ENCODE data around the gene CLPSL1. TPM values are rescaled to one million over a fixed set of nuclear protein-coding genes. Genes with fewer than 3 reads are reported as not detected.

Gene CLPSL1
- total RNA-seq, 2 donors from 2014 or later: not detected

- DNase-seq (ENCODE audit: low spot score): no peak
- Histone ChIP-seq H3K4me1 (ENCODE audit: control insufficient read depth in 1 of 2, low read depth in 2 of 2) (no peaks in the 10 kb centered on the region), H3K27me3 (replicated peaks; ENCODE audit: insufficient read depth) (no peaks in the 10 kb centered on the region), H3K9me3 (no peaks in the 10 kb centered on the region), H3K36me3 (no peaks in the 10 kb centered on the region), H3K4me3 (no peak overlapping the region), H3K27ac (no peak overlapping the region)
- TF ChIP-seq, protein P1, sequence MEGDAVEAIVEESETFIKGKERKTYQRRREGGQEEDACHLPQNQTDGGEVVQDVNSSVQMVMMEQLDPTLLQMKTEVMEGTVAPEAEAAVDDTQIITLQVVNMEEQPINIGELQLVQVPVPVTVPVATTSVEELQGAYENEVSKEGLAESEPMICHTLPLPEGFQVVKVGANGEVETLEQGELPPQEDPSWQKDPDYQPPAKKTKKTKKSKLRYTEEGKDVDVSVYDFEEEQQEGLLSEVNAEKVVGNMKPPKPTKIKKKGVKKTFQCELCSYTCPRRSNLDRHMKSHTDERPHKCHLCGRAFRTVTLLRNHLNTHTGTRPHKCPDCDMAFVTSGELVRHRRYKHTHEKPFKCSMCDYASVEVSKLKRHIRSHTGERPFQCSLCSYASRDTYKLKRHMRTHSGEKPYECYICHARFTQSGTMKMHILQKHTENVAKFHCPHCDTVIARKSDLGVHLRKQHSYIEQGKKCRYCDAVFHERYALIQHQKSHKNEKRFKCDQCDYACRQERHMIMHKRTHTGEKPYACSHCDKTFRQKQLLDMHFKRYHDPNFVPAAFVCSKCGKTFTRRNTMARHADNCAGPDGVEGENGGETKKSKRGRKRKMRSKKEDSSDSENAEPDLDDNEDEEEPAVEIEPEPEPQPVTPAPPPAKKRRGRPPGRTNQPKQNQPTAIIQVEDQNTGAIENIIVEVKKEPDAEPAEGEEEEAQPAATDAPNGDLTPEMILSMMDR (IDR thresholded peaks at IDR 0.05): no peak
- no peak for ATAC-seq (ENCODE audit: insufficient number of reproducible peaks, low FRiP score, low read depth)
Measured at GRCh38 chr6:35794536-35795452, 14.0 kb downstream of the CLPSL1 start.

GRCh38 chr6:35795453-35796071, 14.7 kb downstream of the CLPSL1 start:
- Histone ChIP-seq H3K4me3 (no peak overlapping the region), H3K36me3 (no peaks in the 10 kb centered on the region), H3K27ac (no peak overlapping the region), H3K4me1 (ENCODE audit: control insufficient read depth in 1 of 2, low read depth in 2 of 2) (no peaks in the 10 kb centered on the region), H3K27me3 (replicated peaks; ENCODE audit: insufficient read depth) (no peaks in the 10 kb centered on the region), H3K9me3 (no peaks in the 10 kb centered on the region)
- ATAC-seq (ENCODE audit: insufficient number of reproducible peaks, low FRiP score, low read depth) (no peak), DNase-seq (ENCODE audit: low spot score) (no peak)
- TF ChIP-seq, protein P1 (IDR thresholded peaks at IDR 0.05): no peak

- TF ChIP-seq, protein P1 (IDR thresholded peaks at IDR 0.05): no peak
- ATAC-seq (ENCODE audit: insufficient number of reproducible peaks, low FRiP score, low read depth) (no peak), DNase-seq (ENCODE audit: low spot score) (no peak)
- Histone ChIP-seq H3K36me3 (no peaks in the 10 kb centered on the region), H3K27me3 (replicated peaks; ENCODE audit: insufficient read depth) (no peaks in the 10 kb centered on the region), H3K9me3 (no peaks in the 10 kb centered on the region), H3K27ac (no peak overlapping the region), H3K4me3 (no peak overlapping the region), H3K4me1 (ENCODE audit: control insufficient read depth in 1 of 2, low read depth in 2 of 2) (no peaks in the 10 kb centered on the region)
Measured at GRCh38 chr6:35796236-35796635, 15.4 kb downstream of the CLPSL1 start.

DNA sequence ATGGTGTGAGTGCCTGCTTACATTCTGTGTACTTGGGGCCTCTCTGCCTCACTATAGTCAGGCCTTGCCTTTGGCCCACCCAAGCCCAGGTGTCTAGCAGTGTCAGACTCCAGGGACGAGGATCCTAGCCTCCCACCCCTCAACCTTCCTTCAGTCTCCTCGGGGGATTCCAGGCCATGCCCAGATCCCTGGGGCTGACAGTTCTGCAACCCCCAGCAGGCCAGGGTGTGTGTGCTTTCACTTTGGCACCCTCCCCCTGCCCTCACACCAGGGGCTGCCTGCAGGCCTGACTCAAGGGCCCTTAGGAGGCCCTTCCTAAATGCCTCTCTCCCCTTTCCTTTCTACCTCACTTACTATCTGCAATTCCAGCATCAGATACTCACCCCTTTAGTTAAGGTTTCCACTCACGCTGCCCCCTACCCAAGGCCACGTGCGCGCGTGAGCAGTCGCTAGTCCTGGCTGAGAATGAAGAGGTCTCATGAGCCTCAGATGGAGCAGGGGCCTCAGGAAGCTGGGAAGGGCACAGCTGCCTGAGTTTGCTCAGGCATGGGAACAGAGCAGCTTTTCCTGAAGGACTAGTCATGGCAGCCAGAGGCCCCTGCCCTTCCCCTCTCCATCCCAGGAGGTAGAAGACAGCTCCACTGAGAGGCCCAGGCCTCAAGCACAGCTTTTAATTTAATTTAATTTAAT, 17.2 kb downstream of the CLPSL1 start:
- H3K9me3 ChIP-seq: no peaks in the 10 kb centered on the region
- TF ChIP-seq, protein P1 (IDR thresholded peaks at IDR 0.05): no peak
- no peaks in the 10 kb centered on the region for H3K4me1 ChIP-seq (ENCODE audit: control insufficient read depth in 1 of 2, low read depth in 2 of 2)
- ATAC-seq (ENCODE audit: insufficient number of reproducible peaks, low FRiP score, low read depth) (no peak), DNase-seq (ENCODE audit: low spot score) (no peak)
- H3K36me3 ChIP-seq: no peaks in the 10 kb centered on the region
- no peaks in the 10 kb centered on the region for H3K27me3 ChIP-seq (replicated peaks; ENCODE audit: insufficient read depth)
- H3K4me3 ChIP-seq: no peak overlapping the region
- H3K27ac ChIP-seq: no peak overlapping the region

GRCh38 chr6:35798706-35799105, 17.9 kb downstream of the CLPSL1 start:
- DNase-seq (ENCODE audit: low spot score): no peak
- Histone ChIP-seq H3K27ac (no peak overlapping the region), H3K36me3 (no peaks in the 10 kb centered on the region), H3K9me3 (no peaks in the 10 kb centered on the region), H3K4me1 (ENCODE audit: control insufficient read depth in 1 of 2, low read depth in 2 of 2) (no peaks in the 10 kb centered on the region), H3K27me3 (replicated peaks; ENCODE audit: insufficient read depth) (no peaks in the 10 kb centered on the region), H3K4me3 (no peak overlapping the region)
- TF ChIP-seq, protein P1 (IDR thresholded peaks at IDR 0.05): no peak
- ATAC-seq (ENCODE audit: insufficient number of reproducible peaks, low FRiP score, low read depth): no peak

Measured in thoracic aorta (tissue), 2 donors.